Peyer's patch (tissue), 4 donors: ENCODE measurements around the gene WASF3. TPM values are rescaled to one million over a fixed set of nuclear protein-coding genes. Genes with fewer than 3 reads are reported as not detected.

Source experiments
- DNase-seq, 3 donors: peaks; one replicate each; pipeline ENCODE4 v3.0.0-alpha.2; 2017 to 2019
- H3K27ac ChIP-seq, 4 donors: fragments of 200-600 bp; sonication (generic); one replicate each; pipeline ENCODE4 v1.5.1; 2016 to 2019
- H3K27me3 ChIP-seq, 2 donors: fragments of 200-600 bp; sonication (generic); one replicate each; pipeline ENCODE4 v1.5.1; 2019
- H3K36me3 ChIP-seq, 3 donors: fragments of 200-600 bp; sonication (generic); one replicate each; pipeline ENCODE4 v1.5.1; 2016 to 2019
- H3K4me1 ChIP-seq, 4 donors: fragments of 200-600 bp; sonication (generic); one replicate each; pipeline ENCODE4 v1.5.1; 2016 to 2019
- H3K4me3 ChIP-seq, 4 donors: fragments of 200-600 bp; sonication (generic); 1 replicate in 3 of 4; 2 replicates in 1 of 4; pipeline ENCODE4 v1.5.1; 2016 to 2019; ENCODE audit warnings: mild to moderate bottlenecking in 1 of 4
- H3K9me3 ChIP-seq, 4 donors: fragments of 200-600 bp; sonication (generic); one replicate each; pipeline ENCODE4 v1.5.1; 2016 to 2019; ENCODE audit warnings: mild to moderate bottlenecking in 1 of 4
- POLR2A ChIP-seq, 2 donors: fragments of 450-650 bp; IDR thresholded peaks; one replicate each; pipeline ENCODE4 v1.5.1; 2017; ENCODE audit warnings: antibody characterized with exemption in 2 of 2, mild to moderate bottlenecking in 2 of 2, moderate library complexity in 2 of 2
- total RNA-seq, 4 donors: library from RNA; depleted of rRNA; stranded (reverse); fragments of >200 nt; gene quantifications; one replicate each; pipeline ENCODE4 v1.1.0, GENCODE V29; 2016
- TF ChIP-seq, protein P1 (sequence below), 6 experiments: fragments of 450-650 bp in 4 of 6; fragments of 200-600 bp in 2 of 6; sonication (generic) in 1 of 6; IDR thresholded peaks; one replicate each; pipeline ENCODE4 v1.5.1; 2017 to 2019; ENCODE audit warnings: antibody characterized with exemption in 6 of 6, mild to moderate bottlenecking in 3 of 6, moderate library complexity in 1 of 6

Gene WASF3
- total RNA-seq, 4 donors from 2014 or later: 1.1 to 23.9 (median 2.7) TPM

DNA sequence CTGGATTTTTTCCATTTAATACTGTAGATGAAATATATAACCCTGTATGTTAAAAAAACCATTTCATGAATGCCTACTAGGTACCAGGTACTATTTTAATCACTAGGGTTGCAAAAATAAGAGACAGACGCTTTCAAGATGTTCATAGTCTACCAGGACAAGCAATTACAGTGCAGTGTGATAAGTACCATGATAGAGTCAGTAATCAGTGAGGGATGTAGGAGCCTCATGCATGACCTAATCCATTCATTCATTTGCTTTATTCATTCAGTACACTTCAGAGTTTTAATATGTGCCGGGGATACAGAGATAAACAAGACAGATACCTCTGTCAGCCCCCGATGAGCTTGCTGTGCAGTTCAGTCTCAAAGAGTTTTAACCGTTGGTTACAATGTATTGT, 3.0 kb downstream of the WASF3 start:
- Histone ChIP-seq H3K4me1 (peaks cover 0 to 7% (median 0%) of the 10 kb centered on the region in 4 donors), H3K9me3 (peaks cover 0 to 1% (median 0%) of the 10 kb centered on the region in 4 donors), H3K27me3 (no peaks in the 10 kb centered on the region), H3K4me3 (no peak overlapping the region), H3K36me3 (no peaks in the 10 kb centered on the region), H3K27ac (no peak overlapping the region)
- DNase-seq: no peak
- TF ChIP-seq POLR2A (IDR thresholded peaks at IDR 0.05): no peak
- TF ChIP-seq, protein P1, sequence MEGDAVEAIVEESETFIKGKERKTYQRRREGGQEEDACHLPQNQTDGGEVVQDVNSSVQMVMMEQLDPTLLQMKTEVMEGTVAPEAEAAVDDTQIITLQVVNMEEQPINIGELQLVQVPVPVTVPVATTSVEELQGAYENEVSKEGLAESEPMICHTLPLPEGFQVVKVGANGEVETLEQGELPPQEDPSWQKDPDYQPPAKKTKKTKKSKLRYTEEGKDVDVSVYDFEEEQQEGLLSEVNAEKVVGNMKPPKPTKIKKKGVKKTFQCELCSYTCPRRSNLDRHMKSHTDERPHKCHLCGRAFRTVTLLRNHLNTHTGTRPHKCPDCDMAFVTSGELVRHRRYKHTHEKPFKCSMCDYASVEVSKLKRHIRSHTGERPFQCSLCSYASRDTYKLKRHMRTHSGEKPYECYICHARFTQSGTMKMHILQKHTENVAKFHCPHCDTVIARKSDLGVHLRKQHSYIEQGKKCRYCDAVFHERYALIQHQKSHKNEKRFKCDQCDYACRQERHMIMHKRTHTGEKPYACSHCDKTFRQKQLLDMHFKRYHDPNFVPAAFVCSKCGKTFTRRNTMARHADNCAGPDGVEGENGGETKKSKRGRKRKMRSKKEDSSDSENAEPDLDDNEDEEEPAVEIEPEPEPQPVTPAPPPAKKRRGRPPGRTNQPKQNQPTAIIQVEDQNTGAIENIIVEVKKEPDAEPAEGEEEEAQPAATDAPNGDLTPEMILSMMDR (IDR thresholded peaks at IDR 0.05): no peak

GRCh38 chr13:26561067-26561466, 3.6 kb downstream of the WASF3 start:
- no peak for TF ChIP-seq POLR2A (IDR thresholded peaks at IDR 0.05)
- TF ChIP-seq, protein P1 (IDR thresholded peaks at IDR 0.05): no peak
- peaks cover 0 to 7% (median 0%) of the 10 kb centered on the region in 4 donors for H3K4me1 ChIP-seq

GRCh38 chr13:26561651-26562511, 4.4 kb downstream of the WASF3 start:
- Histone ChIP-seq H3K4me1 (peaks cover 0 to 7% (median 0%) of the 10 kb centered on the region in 4 donors), H3K27me3 (no peaks in the 10 kb centered on the region), H3K4me3 (no peak overlapping the region), H3K9me3 (no peaks in the 10 kb centered on the region), H3K36me3 (no peaks in the 10 kb centered on the region), H3K27ac (no peak overlapping the region)
- TF ChIP-seq POLR2A (IDR thresholded peaks at IDR 0.05): no peak
- TF ChIP-seq, protein P1 (IDR thresholded peaks at IDR 0.05): no peak
- DNase-seq: no peak

More at GRCh38 chr13:26561067-26561466, 3.6 kb downstream of the WASF3 start:
- no peak overlapping the region for H3K4me3 ChIP-seq
- no peaks in the 10 kb centered on the region for H3K9me3 ChIP-seq
- H3K36me3 ChIP-seq: no peaks in the 10 kb centered on the region
- H3K27me3 ChIP-seq: no peaks in the 10 kb centered on the region
- H3K27ac ChIP-seq: no peak overlapping the region
- DNase-seq: no peak

DNA sequence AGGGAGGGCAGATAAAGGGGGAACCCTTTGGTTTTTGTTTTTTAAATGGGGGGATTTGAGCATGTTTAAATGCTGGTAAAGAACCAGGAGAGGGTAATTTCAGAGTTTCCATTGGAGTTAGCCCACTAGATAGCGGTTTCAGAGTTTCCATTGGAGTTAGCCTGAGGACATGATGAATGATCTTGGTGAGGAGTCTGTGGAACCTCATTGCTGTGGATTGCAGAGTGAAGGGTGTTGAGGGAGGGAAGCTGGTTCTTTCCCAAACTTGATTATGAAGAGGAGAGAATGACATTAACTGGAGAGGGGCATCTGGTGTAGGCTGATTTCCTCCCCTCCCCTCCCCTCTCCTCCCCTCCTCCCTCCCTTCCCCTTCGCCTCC, 5.0 kb downstream of the WASF3 start:
- Histone ChIP-seq H3K27me3 (no peaks in the 10 kb centered on the region), H3K4me3 (no peak overlapping the region), H3K4me1 (peaks cover 0 to 7% (median 0%) of the 10 kb centered on the region in 4 donors), H3K9me3 (no peaks in the 10 kb centered on the region), H3K36me3 (no peaks in the 10 kb centered on the region), H3K27ac (no peak overlapping the region)
- TF ChIP-seq POLR2A (IDR thresholded peaks at IDR 0.05): no peak
- TF ChIP-seq, protein P1 (IDR thresholded peaks at IDR 0.05): no peak
- no peak for DNase-seq

DNA sequence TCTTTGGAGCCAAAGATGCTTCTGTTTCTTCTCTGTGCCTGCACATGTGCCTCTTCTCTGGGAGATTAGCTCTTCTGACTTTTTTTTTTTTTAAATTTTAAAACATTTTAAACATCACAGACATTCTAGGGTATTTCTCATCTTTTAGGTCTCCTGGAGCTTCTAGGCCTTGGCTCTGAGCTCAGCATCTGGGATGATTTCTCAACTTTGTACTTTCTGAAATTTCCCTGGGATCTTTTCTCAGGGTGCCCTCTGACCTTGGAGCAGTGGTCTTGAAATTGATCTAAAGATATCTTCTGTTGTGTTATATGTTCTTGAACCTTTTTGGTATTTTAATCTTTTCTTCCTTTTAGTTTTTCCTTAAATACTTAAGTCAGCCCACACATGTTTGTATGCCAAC, 6.2 kb downstream of the WASF3 start:
- no peaks in the 10 kb centered on the region for H3K36me3 ChIP-seq
- H3K27me3 ChIP-seq: no peaks in the 10 kb centered on the region
- no peak overlapping the region for H3K27ac ChIP-seq
- no peak for DNase-seq
- H3K4me3 ChIP-seq: no peak overlapping the region
- H3K4me1 ChIP-seq: no peaks in the 10 kb centered on the region
- no peaks in the 10 kb centered on the region for H3K9me3 ChIP-seq
- no peak for TF ChIP-seq POLR2A (IDR thresholded peaks at IDR 0.05)
- TF ChIP-seq, protein P1 (IDR thresholded peaks at IDR 0.05): no peak
